ENCODE data around the gene CACNA2D3.

DNA sequence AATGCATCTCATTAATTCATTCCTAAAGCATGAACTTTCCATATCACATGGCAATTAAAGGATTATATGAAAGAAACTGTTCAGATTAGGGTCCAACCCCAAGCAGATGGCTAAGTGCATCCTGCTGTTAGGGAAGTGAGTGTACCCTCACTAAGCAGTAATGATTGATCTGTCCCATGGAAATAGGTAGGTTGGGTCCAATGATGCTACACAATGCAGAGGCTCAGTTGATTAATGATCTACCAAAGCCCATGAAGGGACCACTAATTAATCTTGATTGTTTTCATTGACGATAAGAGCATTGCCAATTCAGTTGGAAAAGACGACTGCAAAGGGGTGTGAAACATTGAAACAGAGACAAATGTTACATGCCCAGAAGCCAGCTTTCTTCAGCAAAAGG lies 1000.0 kb downstream of the CACNA2D3 start:
- TF ChIP-seq, protein P1, sequence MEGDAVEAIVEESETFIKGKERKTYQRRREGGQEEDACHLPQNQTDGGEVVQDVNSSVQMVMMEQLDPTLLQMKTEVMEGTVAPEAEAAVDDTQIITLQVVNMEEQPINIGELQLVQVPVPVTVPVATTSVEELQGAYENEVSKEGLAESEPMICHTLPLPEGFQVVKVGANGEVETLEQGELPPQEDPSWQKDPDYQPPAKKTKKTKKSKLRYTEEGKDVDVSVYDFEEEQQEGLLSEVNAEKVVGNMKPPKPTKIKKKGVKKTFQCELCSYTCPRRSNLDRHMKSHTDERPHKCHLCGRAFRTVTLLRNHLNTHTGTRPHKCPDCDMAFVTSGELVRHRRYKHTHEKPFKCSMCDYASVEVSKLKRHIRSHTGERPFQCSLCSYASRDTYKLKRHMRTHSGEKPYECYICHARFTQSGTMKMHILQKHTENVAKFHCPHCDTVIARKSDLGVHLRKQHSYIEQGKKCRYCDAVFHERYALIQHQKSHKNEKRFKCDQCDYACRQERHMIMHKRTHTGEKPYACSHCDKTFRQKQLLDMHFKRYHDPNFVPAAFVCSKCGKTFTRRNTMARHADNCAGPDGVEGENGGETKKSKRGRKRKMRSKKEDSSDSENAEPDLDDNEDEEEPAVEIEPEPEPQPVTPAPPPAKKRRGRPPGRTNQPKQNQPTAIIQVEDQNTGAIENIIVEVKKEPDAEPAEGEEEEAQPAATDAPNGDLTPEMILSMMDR (IDR thresholded peaks at IDR 0.05) = no peak
- TF ChIP-seq POLR2A (IDR thresholded peaks at IDR 0.05) = no peak

Data from uterus (tissue), 2 donors.